ENCODE measurements around the gene GGT7. TPM values are rescaled to one million over a fixed set of nuclear protein-coding genes. Genes with fewer than 3 reads are reported as not detected.

GGT7 gene
- total RNA-seq (10 to 100 TPM; 22.3 to 27.1 TPM), polyA plus RNA-seq (10 to 100 TPM in 1 of 2 donors, 1 to 10 TPM in 1; 7.5 to 41.3 TPM)
- long read RNA-seq, donor 1, transcript GGT7-201 (15 exons, 2,642 nt): major isoform, 6 of 77 reads
- long read RNA-seq, donor 1, partial matches to known transcripts: 43 of 77 reads
- long read RNA-seq, donor 1, other reads (novel, unspliced or antisense): 28 of 77 reads
- long read RNA-seq, donor 2, partial matches to known transcripts: 8 of 11 reads
- long read RNA-seq, donor 2, other reads (novel, unspliced or antisense): 3 of 11 reads

GRCh38 chr20:34872622-34873224, at the start of gene GGT7:
Gene GGT7, minus strand, starts transcription at chr20:34872856. Its CDS starts 41 bp downstream, at chr20:34872815.
- no peaks in the 10 kb centered on the region for H3K27me3 ChIP-seq (ENCODE audit: control insufficient read depth in 1 of 2, insufficient read depth in 2 of 2, low read length in 1 of 2)
- DNase-seq: peak; percentile 87 to 94
- no peaks in the 10 kb centered on the region for H3K36me3 ChIP-seq (ENCODE audit: control insufficient read depth in 1 of 2, insufficient read depth in 2 of 2, low read length in 1 of 2)
- peak within 1 kb of the TSS; percentile 46 to 56 for H3K4me3 ChIP-seq (ENCODE audit: low read length in 2 of 2)
- intact Hi-C loops (cut with DNase I): loop anchor here in 1 of 2 donors (2.0 to 5.0 kb wide), 2 partner anchors 220 to 336 kb away; partner anchors contain the start of gene TRPC4AP
- WGBS, 2 donors: 0% methylated on average over 36 to 52 of the region's 52 CpGs
- peak within 1 kb of the TSS in 1 of 2 donors; percentile 16 for H3K27ac ChIP-seq (ENCODE audit: low read depth in 1 of 2, low read length in 2 of 2)
- ATAC-seq (ENCODE audit: low FRiP score): peak; percentile 79
- peaks cover 0 to 2% of the 10 kb centered on the region in 2 donors for H3K4me1 ChIP-seq (ENCODE audit: control insufficient read depth in 1 of 2, insufficient read depth in 2 of 2, low read length in 2 of 2)
- H3K9me3 ChIP-seq (ENCODE audit: control insufficient read depth, low read length): no peaks in the 10 kb centered on the region

- Histone ChIP-seq H3K36me3 (ENCODE audit: control insufficient read depth in 1 of 2, insufficient read depth in 2 of 2, low read length in 1 of 2) (peaks cover 7 to 14% of the 10 kb centered on the region in 2 donors), H3K4me3 (ENCODE audit: low read length in 2 of 2) (no peak overlapping the region), H3K27ac (ENCODE audit: low read depth in 1 of 2, low read length in 2 of 2) (no peak overlapping the region), H3K9me3 (ENCODE audit: control insufficient read depth, low read length) (no peaks in the 10 kb centered on the region), H3K4me1 (ENCODE audit: control insufficient read depth in 1 of 2, insufficient read depth in 2 of 2, low read length in 2 of 2) (peaks cover 2 to 8% of the 10 kb centered on the region in 2 donors), H3K27me3 (ENCODE audit: control insufficient read depth in 1 of 2, insufficient read depth in 2 of 2, low read length in 1 of 2) (no peaks in the 10 kb centered on the region)
- ATAC-seq (ENCODE audit: low FRiP score): no peak
- WGBS, 2 donors: 85 to 94% methylated on average over 3 of the region's 3 CpGs
- no peak for DNase-seq
- intact Hi-C loops (cut with DNase I): loop anchor here in 1 of 2 donors (5.0 kb wide), 1 partner anchor 44 kb away; the partner anchor contains the start of gene ACSS2
Observed at GRCh38 chr20:34921436-34921835, 48.8 kb upstream of the GGT7 start.

- peaks cover 7% of the 10 kb centered on the region in 2 donors for H3K36me3 ChIP-seq (ENCODE audit: control insufficient read depth in 1 of 2, insufficient read depth in 2 of 2, low read length in 1 of 2)
- H3K4me3 ChIP-seq (ENCODE audit: low read length in 2 of 2): no peak overlapping the region
Observed at GRCh38 chr20:34920055-34920454, 47.4 kb upstream of the GGT7 start.

GRCh38 chr20:34916774-34917354, 44.2 kb upstream of the GGT7 start:
- H3K27me3 ChIP-seq (ENCODE audit: control insufficient read depth in 1 of 2, insufficient read depth in 2 of 2, low read length in 1 of 2): no peaks in the 10 kb centered on the region
- peaks cover 6 to 7% of the 10 kb centered on the region in 2 donors for H3K36me3 ChIP-seq (ENCODE audit: control insufficient read depth in 1 of 2, insufficient read depth in 2 of 2, low read length in 1 of 2)
- H3K27ac ChIP-seq (ENCODE audit: low read depth in 1 of 2, low read length in 2 of 2): no peak overlapping the region
- 28 to 32% methylated on average over 2 of the region's 2 CpGs for WGBS, 2 donors
- peaks cover 0 to 3% of the 10 kb centered on the region in 2 donors for H3K4me1 ChIP-seq (ENCODE audit: control insufficient read depth in 1 of 2, insufficient read depth in 2 of 2, low read length in 2 of 2)
- DNase-seq (no peak), ATAC-seq (ENCODE audit: low FRiP score) (no peak)
- no peaks in the 10 kb centered on the region for H3K9me3 ChIP-seq (ENCODE audit: control insufficient read depth, low read length)
- intact Hi-C loops (cut with DNase I): no loop called here
- no peak overlapping the region for H3K4me3 ChIP-seq (ENCODE audit: low read length in 2 of 2)

More at GRCh38 chr20:34920055-34920454, 47.4 kb upstream of the GGT7 start:
- Histone ChIP-seq H3K4me1 (ENCODE audit: control insufficient read depth in 1 of 2, insufficient read depth in 2 of 2, low read length in 2 of 2) (peaks cover 2 to 8% of the 10 kb centered on the region in 2 donors), H3K27ac (ENCODE audit: low read depth in 1 of 2, low read length in 2 of 2) (no peak overlapping the region), H3K9me3 (ENCODE audit: control insufficient read depth, low read length) (no peaks in the 10 kb centered on the region), H3K27me3 (ENCODE audit: control insufficient read depth in 1 of 2, insufficient read depth in 2 of 2, low read length in 1 of 2) (no peaks in the 10 kb centered on the region)
- ATAC-seq (ENCODE audit: low FRiP score): no peak
- DNase-seq: no peak
- intact Hi-C loops (cut with DNase I): loop anchor here in 1 of 2 donors (5.0 kb wide), 1 partner anchor 43 kb away; the partner anchor contains the start of gene ACSS2

- H3K4me3 ChIP-seq (ENCODE audit: low read length in 2 of 2): no peak overlapping the region
- intact Hi-C loops (cut with DNase I): no loop called here
- H3K9me3 ChIP-seq (ENCODE audit: control insufficient read depth, low read length): no peaks in the 10 kb centered on the region
- H3K27me3 ChIP-seq (ENCODE audit: control insufficient read depth in 1 of 2, insufficient read depth in 2 of 2, low read length in 1 of 2): no peaks in the 10 kb centered on the region
- H3K4me1 ChIP-seq (ENCODE audit: control insufficient read depth in 1 of 2, insufficient read depth in 2 of 2, low read length in 2 of 2): peaks cover 0 to 2% of the 10 kb centered on the region in 2 donors
- 85 to 86% methylated on average over 4 of the region's 4 CpGs for WGBS, 2 donors
- no peak overlapping the region for H3K27ac ChIP-seq (ENCODE audit: low read depth in 1 of 2, low read length in 2 of 2)
- peaks cover 3 to 5% of the 10 kb centered on the region in 2 donors for H3K36me3 ChIP-seq (ENCODE audit: control insufficient read depth in 1 of 2, insufficient read depth in 2 of 2, low read length in 1 of 2)
- ATAC-seq (ENCODE audit: low FRiP score): no peak
- DNase-seq: no peak
Observed at GRCh38 chr20:34915749-34916455, 43.2 kb upstream of the GGT7 start.

GRCh38 chr20:34915131-34915530, 42.5 kb upstream of the GGT7 start:
- WGBS, 2 donors: 91 to 96% methylated on average over 4 of the region's 4 CpGs
- DNase-seq (no peak), ATAC-seq (ENCODE audit: low FRiP score) (no peak)
- Histone ChIP-seq H3K9me3 (ENCODE audit: control insufficient read depth, low read length) (no peaks in the 10 kb centered on the region), H3K27me3 (ENCODE audit: control insufficient read depth in 1 of 2, insufficient read depth in 2 of 2, low read length in 1 of 2) (no peaks in the 10 kb centered on the region), H3K27ac (ENCODE audit: low read depth in 1 of 2, low read length in 2 of 2) (no peak overlapping the region), H3K4me1 (ENCODE audit: control insufficient read depth in 1 of 2, insufficient read depth in 2 of 2, low read length in 2 of 2) (peaks cover 0 to 2% of the 10 kb centered on the region in 2 donors), H3K36me3 (ENCODE audit: control insufficient read depth in 1 of 2, insufficient read depth in 2 of 2, low read length in 1 of 2) (peaks cover 0 to 3% of the 10 kb centered on the region in 2 donors), H3K4me3 (ENCODE audit: low read length in 2 of 2) (no peak overlapping the region)
- intact Hi-C loops (cut with DNase I): no loop called here

- Histone ChIP-seq H3K9me3 (ENCODE audit: control insufficient read depth, low read length) (no peaks in the 10 kb centered on the region), H3K4me1 (ENCODE audit: control insufficient read depth in 1 of 2, insufficient read depth in 2 of 2, low read length in 2 of 2) (peaks cover 7% of the 10 kb centered on the region in 2 donors), H3K27me3 (ENCODE audit: control insufficient read depth in 1 of 2, insufficient read depth in 2 of 2, low read length in 1 of 2) (no peaks in the 10 kb centered on the region), H3K27ac (ENCODE audit: low read depth in 1 of 2, low read length in 2 of 2) (peak overlapping the region; percentile 59 to 96), H3K36me3 (ENCODE audit: control insufficient read depth in 1 of 2, insufficient read depth in 2 of 2, low read length in 1 of 2) (no peaks in the 10 kb centered on the region), H3K4me3 (ENCODE audit: low read length in 2 of 2) (no peak overlapping the region)
- ATAC-seq (ENCODE audit: low FRiP score) (peak; percentile 85), DNase-seq (peak; percentile 82 to 83)
- 12 to 15% methylated on average over 7 of the region's 7 CpGs for WGBS, 2 donors
- intact Hi-C loops (cut with DNase I): loop anchor here in 1 of 2 donors (5.0 kb wide), 1 partner anchor 49 kb away; the partner anchor contains the start of genes GSS and MYH7B
Observed at GRCh38 chr20:34907616-34908469, 35.2 kb upstream of the GGT7 start.

Data from aorta (tissue), 5 donors.